H1 (cell line): Measurements from ENCODE around the gene FMNL2.

Experiments
- BCL11A ChIP-seq, 2 experiments: IDR thresholded peaks; one replicate each; pipeline ENCODE4 v1.6.1; 2011; ENCODE audit warnings: low read depth in 2 of 2, low read length in 2 of 2, mild to moderate bottlenecking in 2 of 2
- HDAC2 ChIP-seq, 2 experiments: fragments of 300-600 bp in 1 of 2; sonication (generic) in 1 of 2; IDR thresholded peaks; 2 replicates each; pipeline ENCODE4 v1.6.1; 2011 to 2012; ENCODE audit warnings: low read depth in 2 of 2, low read length in 2 of 2, mild to moderate bottlenecking in 2 of 2, moderate library complexity in 2 of 2, borderline replicate concordance in 1 of 2, inconsistent platforms in 1 of 2
- POLR2A ChIP-seq, 2 experiments: IDR thresholded peaks; 1 replicate in 1 of 2; 2 replicates in 1 of 2; pipeline ENCODE4 v1.6.1; 2011; ENCODE audit warnings: low read depth in 2 of 2, low read length in 2 of 2, mild to moderate bottlenecking in 2 of 2; ENCODE audit errors: control extremely low read depth in 1 of 2
- TCF12 ChIP-seq: IDR thresholded peaks from 2 replicates; pipeline ENCODE4 v1.6.1; 2011; ENCODE audit warnings: low read depth, mild to moderate bottlenecking, low read length
- ZNF274 ChIP-seq: IDR thresholded peaks from 2 replicates; pipeline ENCODE4 v1.7.0; 2012; ENCODE audit warnings: low read length, borderline replicate concordance; ENCODE audit errors: extremely low read depth
- TF ChIP-seq, protein P1 (sequence below), 3 experiments: IDR thresholded peaks; 1 replicate in 2 of 3; 2 replicates in 1 of 3; pipeline versions ENCODE4 v1.5.1 to v1.6.1; 2011; ENCODE audit warnings: low read length in 3 of 3, mild to moderate bottlenecking in 3 of 3, inconsistent platforms in 2 of 3, low read depth in 1 of 3, moderate library complexity in 1 of 3; ENCODE audit not compliant: insufficient read depth in 1 of 3; ENCODE audit errors: control extremely low read depth in 1 of 3

- TF ChIP-seq, protein P1, sequence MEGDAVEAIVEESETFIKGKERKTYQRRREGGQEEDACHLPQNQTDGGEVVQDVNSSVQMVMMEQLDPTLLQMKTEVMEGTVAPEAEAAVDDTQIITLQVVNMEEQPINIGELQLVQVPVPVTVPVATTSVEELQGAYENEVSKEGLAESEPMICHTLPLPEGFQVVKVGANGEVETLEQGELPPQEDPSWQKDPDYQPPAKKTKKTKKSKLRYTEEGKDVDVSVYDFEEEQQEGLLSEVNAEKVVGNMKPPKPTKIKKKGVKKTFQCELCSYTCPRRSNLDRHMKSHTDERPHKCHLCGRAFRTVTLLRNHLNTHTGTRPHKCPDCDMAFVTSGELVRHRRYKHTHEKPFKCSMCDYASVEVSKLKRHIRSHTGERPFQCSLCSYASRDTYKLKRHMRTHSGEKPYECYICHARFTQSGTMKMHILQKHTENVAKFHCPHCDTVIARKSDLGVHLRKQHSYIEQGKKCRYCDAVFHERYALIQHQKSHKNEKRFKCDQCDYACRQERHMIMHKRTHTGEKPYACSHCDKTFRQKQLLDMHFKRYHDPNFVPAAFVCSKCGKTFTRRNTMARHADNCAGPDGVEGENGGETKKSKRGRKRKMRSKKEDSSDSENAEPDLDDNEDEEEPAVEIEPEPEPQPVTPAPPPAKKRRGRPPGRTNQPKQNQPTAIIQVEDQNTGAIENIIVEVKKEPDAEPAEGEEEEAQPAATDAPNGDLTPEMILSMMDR (IDR thresholded peaks at IDR 0.05; ENCODE audit: control extremely low read depth in 1 of 3, insufficient read depth in 1 of 3, low read depth in 1 of 3, low read length in 3 of 3) = no peak
- no peak for TF ChIP-seq ZNF274
- no peak for TF ChIP-seq POLR2A (IDR thresholded peaks at IDR 0.05; ENCODE audit: control extremely low read depth in 1 of 2, low read depth in 2 of 2, low read length in 2 of 2)
- TF ChIP-seq HDAC2 (IDR thresholded peaks at IDR 0.05; ENCODE audit: borderline replicate concordance in 1 of 2, low read depth in 2 of 2, low read length in 2 of 2) = no peak
- TF ChIP-seq TCF12 = no peak
- no peak for TF ChIP-seq BCL11A (IDR thresholded peaks at IDR 0.05; ENCODE audit: low read depth in 2 of 2, low read length in 2 of 2)
These were observed 96.6 kb downstream of the FMNL2 start for GRCh38 chr2:152431370-152432098.
